Measurements from ENCODE around the gene COX4I2. TPM values are rescaled to one million over a fixed set of nuclear protein-coding genes. Genes with fewer than 3 reads are reported as not detected.
"Not testable (repeated sequence)": the region's sequence is repeated elsewhere in the genome, so short reads cannot be mapped to it uniquely, and the experiment has no call there.

Gene COX4I2
- total RNA-seq, 5 donors from 2014 or later (not counting 1 experiment from before 2014, with no cell fraction given) = not detected

- H3K9me3 ChIP-seq = no peaks in the 10 kb centered on the region
- Mint-ChIP-seq H3K4me1 (peaks cover 0 to 7% (median 0%) of the 10 kb centered on the region in 3 donors), H3K4me3 (no peak overlapping the region), H3K27ac (no peak overlapping the region), H3K36me3 (no peaks in the 10 kb centered on the region), H3K9me3 (no peaks in the 10 kb centered on the region), H3K27me3 (no peaks in the 10 kb centered on the region)
- ChIA-PET POLR2A (interaction anchor here in 1 of 2 donors (0.6 kb wide), 1 partner anchor 142 kb away, joined by 3 read pairs; no protein-coding TSS in a partner anchor), CTCF (interaction anchor here in 1 of 2 donors (0.6 to 0.9 kb wide), 2 partner anchors 17 to 156 kb away, joined by 3 to 9 read pairs; no protein-coding TSS in a partner anchor)
- no peaks in the 10 kb centered on the region for H3K36me3 ChIP-seq (ENCODE audit: control insufficient read depth in 2 of 2, extremely low read depth in 1 of 2, insufficient read depth in 1 of 2, low read length in 1 of 2)
- DNase-seq (peak in 1 of 35 experiments; percentile 16), ATAC-seq (replicated peaks in 1 of 4) (no peak)
- peaks cover 0 to 5% of the 10 kb centered on the region in 2 experiments for H3K4me1 ChIP-seq (ENCODE audit: control insufficient read depth in 1 of 2, extremely low read depth in 1 of 2, insufficient read depth in 2 of 2, low read length in 2 of 2)
- peaks cover 0 to 17% of the 10 kb centered on the region in 2 experiments for H3K27me3 ChIP-seq (replicated peaks in 1 of 2; ENCODE audit: control insufficient read depth in 2 of 2, extremely low read depth in 1 of 2, insufficient read depth in 2 of 2, low read length in 1 of 2)
- H3K27ac ChIP-seq (ENCODE audit: low read length) = no peak overlapping the region
- WGBS (ENCODE audit: insufficient coverage) = 71% methylated on average over 2 of the region's 6 CpGs
- no peak overlapping the region for H3K4me3 ChIP-seq (ENCODE audit: control insufficient read depth in 1 of 2, extremely low read depth in 1 of 2, low read length in 1 of 2)
Observed at GRCh38 chr20:31617432-31618104, 20.1 kb upstream of the COX4I2 start.

- no peaks in the 10 kb centered on the region for H3K9me3 Mint-ChIP-seq
- no peak overlapping the region for H3K27ac Mint-ChIP-seq
- H3K36me3 Mint-ChIP-seq = no peaks in the 10 kb centered on the region
- ChIA-PET POLR2A (no interaction called here), CTCF (no interaction called here)
- ATAC-seq (replicated peaks in 1 of 4) = no peak
- no CpG with 5 or more reads among the region's 3 CpGs for WGBS (ENCODE audit: insufficient coverage)
- peaks cover 0 to 14% of the 10 kb centered on the region in 2 experiments for H3K27me3 ChIP-seq (replicated peaks in 1 of 2; ENCODE audit: control insufficient read depth in 2 of 2, extremely low read depth in 1 of 2, insufficient read depth in 2 of 2, low read length in 1 of 2)
- no peak overlapping the region for H3K4me3 Mint-ChIP-seq
- H3K27me3 Mint-ChIP-seq = no peaks in the 10 kb centered on the region
- no peak overlapping the region for H3K4me3 ChIP-seq (ENCODE audit: control insufficient read depth in 1 of 2, extremely low read depth in 1 of 2, low read length in 1 of 2)
- H3K36me3 ChIP-seq (ENCODE audit: control insufficient read depth in 2 of 2, extremely low read depth in 1 of 2, insufficient read depth in 1 of 2, low read length in 1 of 2) = no peaks in the 10 kb centered on the region
- peaks cover 0 to 4% (median 0%) of the 10 kb centered on the region in 3 donors for H3K4me1 Mint-ChIP-seq
- no peaks in the 10 kb centered on the region for H3K4me1 ChIP-seq (ENCODE audit: control insufficient read depth in 1 of 2, extremely low read depth in 1 of 2, insufficient read depth in 2 of 2, low read length in 2 of 2)
- DNase-seq = no peak
- H3K9me3 ChIP-seq = no peaks in the 10 kb centered on the region
- no peak overlapping the region for H3K27ac ChIP-seq (ENCODE audit: low read length)
Observed at GRCh38 chr20:31620246-31620645, 17.5 kb upstream of the COX4I2 start.

GRCh38 chr20:31623123-31623505, 14.6 kb upstream of the COX4I2 start:
- POLR2A ChIA-PET; H3K4me1 ChIP-seq (ENCODE audit: control insufficient read depth in 1 of 2, extremely low read depth in 1 of 2, insufficient read depth in 2 of 2, low read length in 2 of 2); ATAC-seq (replicated peaks in 1 of 4); H3K4me3 Mint-ChIP-seq; H3K9me3 ChIP-seq; DNase-seq; H3K27ac Mint-ChIP-seq; H3K4me1 Mint-ChIP-seq; H3K4me3 ChIP-seq (ENCODE audit: control insufficient read depth in 1 of 2, extremely low read depth in 1 of 2, low read length in 1 of 2); H3K36me3 ChIP-seq (ENCODE audit: control insufficient read depth in 2 of 2, extremely low read depth in 1 of 2, insufficient read depth in 1 of 2, low read length in 1 of 2); H3K27me3 ChIP-seq (replicated peaks in 1 of 2; ENCODE audit: control insufficient read depth in 2 of 2, extremely low read depth in 1 of 2, insufficient read depth in 2 of 2, low read length in 1 of 2); H3K9me3 Mint-ChIP-seq; H3K27me3 Mint-ChIP-seq; H3K27ac ChIP-seq (ENCODE audit: low read length); CTCF ChIA-PET; H3K36me3 Mint-ChIP-seq: not testable (repeated sequence)
- no CpG with 5 or more reads among the region's 6 CpGs for WGBS (ENCODE audit: insufficient coverage)

GRCh38 chr20:31626534-31626933, 11.2 kb upstream of the COX4I2 start:
- H3K4me1 Mint-ChIP-seq; H3K4me1 ChIP-seq (ENCODE audit: control insufficient read depth in 1 of 2, extremely low read depth in 1 of 2, insufficient read depth in 2 of 2, low read length in 2 of 2); H3K4me3 Mint-ChIP-seq; DNase-seq; H3K4me3 ChIP-seq (ENCODE audit: control insufficient read depth in 1 of 2, extremely low read depth in 1 of 2, low read length in 1 of 2); CTCF ChIA-PET; H3K9me3 Mint-ChIP-seq; H3K36me3 ChIP-seq (ENCODE audit: control insufficient read depth in 2 of 2, extremely low read depth in 1 of 2, insufficient read depth in 1 of 2, low read length in 1 of 2); ATAC-seq (replicated peaks in 1 of 4); H3K27me3 ChIP-seq (replicated peaks in 1 of 2; ENCODE audit: control insufficient read depth in 2 of 2, extremely low read depth in 1 of 2, insufficient read depth in 2 of 2, low read length in 1 of 2); H3K9me3 ChIP-seq; H3K27ac Mint-ChIP-seq; H3K36me3 Mint-ChIP-seq; H3K27ac ChIP-seq (ENCODE audit: low read length); H3K27me3 Mint-ChIP-seq: not testable (repeated sequence)
- POLR2A ChIA-PET = interaction anchor here in 1 of 2 donors (0.6 kb wide), 1 partner anchor 90 kb away, joined by 4 read pairs; no protein-coding TSS in a partner anchor
- 100% methylated on average over 2 of the region's 8 CpGs for WGBS (ENCODE audit: insufficient coverage)

- CTCF ChIA-PET, H3K9me3 ChIP-seq: not testable (repeated sequence)
- WGBS (ENCODE audit: insufficient coverage) = no CpG with 5 or more reads among the region's 2 CpGs
Observed at GRCh38 chr20:31628057-31628456, 9.7 kb upstream of the COX4I2 start.

GRCh38 chr20:31630187-31630790, 7.4 kb upstream of the COX4I2 start:
- H3K9me3 Mint-ChIP-seq = peaks cover 0 to 5% (median 0%) of the 10 kb centered on the region in 3 donors
- Histone ChIP-seq H3K4me3 (ENCODE audit: control insufficient read depth in 1 of 2, extremely low read depth in 1 of 2, low read length in 1 of 2) (no peak overlapping the region), H3K36me3 (ENCODE audit: control insufficient read depth in 2 of 2, extremely low read depth in 1 of 2, insufficient read depth in 1 of 2, low read length in 1 of 2) (no peaks in the 10 kb centered on the region), H3K27ac (ENCODE audit: low read length) (no peak overlapping the region), H3K4me1 (ENCODE audit: control insufficient read depth in 1 of 2, extremely low read depth in 1 of 2, insufficient read depth in 2 of 2, low read length in 2 of 2) (peaks cover 0 to 4% of the 10 kb centered on the region in 2 experiments), H3K9me3 (no peaks in the 10 kb centered on the region), H3K27me3 (replicated peaks in 1 of 2; ENCODE audit: control insufficient read depth in 2 of 2, extremely low read depth in 1 of 2, insufficient read depth in 2 of 2, low read length in 1 of 2) (peaks cover 0 to 2% of the 10 kb centered on the region in 2 experiments)
- POLR2A ChIA-PET = interaction anchor here in 1 of 2 donors (0.6 kb wide), 1 partner anchor 641 kb away, joined by 5 read pairs; no protein-coding TSS in a partner anchor
- no CpG with 5 or more reads among the region's 2 CpGs for WGBS (ENCODE audit: insufficient coverage)
- CTCF ChIA-PET = interaction anchor here in 1 of 2 donors (0.7 kb wide), 1 partner anchor 118 kb away, joined by 10 read pairs; no protein-coding TSS in a partner anchor
- no peak overlapping the region for H3K4me3 Mint-ChIP-seq
- H3K36me3 Mint-ChIP-seq = no peaks in the 10 kb centered on the region
- H3K27ac Mint-ChIP-seq = no peak overlapping the region
- H3K27me3 Mint-ChIP-seq = no peaks in the 10 kb centered on the region
- DNase-seq = no peak
- H3K4me1 Mint-ChIP-seq = no peaks in the 10 kb centered on the region
- ATAC-seq (replicated peaks in 1 of 4) = no peak

More at GRCh38 chr20:31628057-31628456, 9.7 kb upstream of the COX4I2 start:
- H3K27me3 ChIP-seq (replicated peaks in 1 of 2; ENCODE audit: control insufficient read depth in 2 of 2, extremely low read depth in 1 of 2, insufficient read depth in 2 of 2, low read length in 1 of 2); H3K27me3 Mint-ChIP-seq; H3K9me3 Mint-ChIP-seq; H3K27ac Mint-ChIP-seq; H3K36me3 ChIP-seq (ENCODE audit: control insufficient read depth in 2 of 2, extremely low read depth in 1 of 2, insufficient read depth in 1 of 2, low read length in 1 of 2); H3K36me3 Mint-ChIP-seq; ATAC-seq (replicated peaks in 1 of 4); H3K4me3 ChIP-seq (ENCODE audit: control insufficient read depth in 1 of 2, extremely low read depth in 1 of 2, low read length in 1 of 2); H3K4me1 ChIP-seq (ENCODE audit: control insufficient read depth in 1 of 2, extremely low read depth in 1 of 2, insufficient read depth in 2 of 2, low read length in 2 of 2); H3K4me1 Mint-ChIP-seq; DNase-seq; H3K4me3 Mint-ChIP-seq; POLR2A ChIA-PET; H3K27ac ChIP-seq (ENCODE audit: low read length): not testable (repeated sequence)
